Activated CD4-positive, alpha-beta T cell treated with anti-CD3 and anti-CD28 coated beads, Interleukin-2, amount 50 U/mL, for 48 hours (primary cell): ENCODE measurements around the gene PRPF6.
A peak's percentile ranks its signal among the peaks of the same experiment; 100 is the strongest.

Experiments
- DNase-seq, 2 experiments: peaks; one replicate each; pipeline ENCODE4 v3.0.0-alpha.2; 2020

The PRPF6 gene

DNA sequence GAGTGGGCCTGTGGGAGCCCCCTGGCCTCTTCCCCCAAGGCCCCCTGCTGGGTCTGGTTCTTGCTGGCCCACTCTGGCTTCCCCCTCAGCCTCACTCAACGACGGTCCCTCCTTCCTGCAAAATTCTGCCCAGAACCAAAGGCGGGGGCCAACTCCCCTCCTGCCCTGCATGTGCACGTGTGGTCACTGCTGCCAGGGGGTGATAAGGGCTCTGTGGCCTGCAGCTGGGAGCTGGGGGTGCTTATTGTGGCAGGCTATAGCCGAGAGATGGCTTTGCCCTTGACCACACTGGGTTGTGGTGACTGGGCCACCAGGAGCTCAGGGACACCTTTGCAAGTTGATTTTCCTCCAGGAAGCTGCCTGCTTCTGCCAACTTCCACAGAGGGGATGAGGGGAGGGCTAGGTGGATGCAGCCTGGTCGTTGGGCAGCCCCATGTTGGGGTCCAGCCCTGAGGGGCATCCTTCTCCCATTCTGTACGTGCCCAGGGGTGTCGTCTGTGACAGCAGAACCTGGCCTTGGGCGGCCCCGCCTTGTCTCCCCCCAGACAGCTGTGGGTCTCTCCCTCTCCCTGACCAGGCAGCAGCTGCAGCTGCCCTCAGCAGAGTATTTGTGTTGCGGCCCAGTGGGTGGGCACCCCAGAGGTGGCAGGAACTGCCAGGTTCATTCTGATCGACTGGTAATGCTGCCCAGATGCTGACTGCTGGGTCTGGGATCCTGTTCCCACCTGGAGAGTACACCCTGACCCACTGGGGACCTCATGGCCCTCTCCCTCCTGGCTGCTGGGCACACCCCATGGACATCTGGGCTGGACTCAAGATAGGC lies 87.7 kb downstream of the PRPF6 start:
- DNase-seq, result no peak

DNA sequence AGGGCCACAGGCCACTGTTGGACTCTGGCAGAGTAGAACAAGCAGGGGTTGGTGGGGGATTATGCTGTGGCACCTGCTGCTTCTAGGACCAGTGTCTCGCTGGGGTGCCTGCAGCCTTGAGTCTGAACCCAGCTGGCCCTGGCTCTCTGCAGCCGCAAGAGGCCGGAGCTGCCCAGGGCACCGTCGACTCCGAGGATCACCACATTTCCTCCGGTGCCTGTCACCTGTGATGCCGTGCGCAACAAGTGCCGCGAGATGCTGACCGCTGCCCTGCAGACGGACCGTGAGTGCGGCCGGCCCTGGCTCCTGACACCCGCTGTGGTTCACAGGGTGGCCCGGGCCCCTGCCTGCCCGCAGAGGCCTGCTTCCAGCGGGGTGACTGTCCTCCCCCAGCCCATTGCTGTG lies 88.3 kb downstream of the PRPF6 start:
- DNase-seq, result no peak

DNA sequence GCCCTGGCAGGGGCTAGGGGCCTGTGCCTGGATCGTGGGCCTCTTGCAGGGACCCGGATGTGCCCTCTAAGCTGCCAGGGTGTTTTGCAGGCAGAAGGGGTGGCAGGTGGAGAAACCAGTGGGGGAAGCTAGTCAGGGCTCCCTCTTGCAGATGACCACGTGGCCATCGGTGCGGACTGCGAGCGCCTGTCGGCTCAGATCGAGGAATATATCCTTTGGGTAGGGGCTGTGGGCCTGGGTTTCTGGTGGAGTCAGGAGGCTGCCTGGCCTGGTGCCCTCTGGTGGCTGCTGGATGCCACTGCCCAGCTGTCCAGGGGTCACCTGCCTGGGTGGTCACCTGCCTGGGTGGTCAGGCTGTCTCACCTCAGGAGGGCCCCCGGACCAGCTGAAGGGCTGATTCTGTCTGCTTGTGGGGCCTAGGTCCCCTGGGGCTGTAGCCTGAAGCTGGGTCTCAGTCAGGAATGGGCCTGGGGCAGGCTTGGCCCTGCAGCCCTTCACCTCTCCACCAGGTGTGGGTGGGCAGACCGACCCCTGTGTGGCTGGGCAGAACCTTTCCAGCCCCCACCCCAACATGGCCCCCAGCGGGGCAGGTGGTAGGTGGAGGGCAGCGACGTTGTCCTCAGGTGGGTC lies 88.8 kb downstream of the PRPF6 start:
- peak in 1 of 2 experiments; percentile 58 for DNase-seq

DNA sequence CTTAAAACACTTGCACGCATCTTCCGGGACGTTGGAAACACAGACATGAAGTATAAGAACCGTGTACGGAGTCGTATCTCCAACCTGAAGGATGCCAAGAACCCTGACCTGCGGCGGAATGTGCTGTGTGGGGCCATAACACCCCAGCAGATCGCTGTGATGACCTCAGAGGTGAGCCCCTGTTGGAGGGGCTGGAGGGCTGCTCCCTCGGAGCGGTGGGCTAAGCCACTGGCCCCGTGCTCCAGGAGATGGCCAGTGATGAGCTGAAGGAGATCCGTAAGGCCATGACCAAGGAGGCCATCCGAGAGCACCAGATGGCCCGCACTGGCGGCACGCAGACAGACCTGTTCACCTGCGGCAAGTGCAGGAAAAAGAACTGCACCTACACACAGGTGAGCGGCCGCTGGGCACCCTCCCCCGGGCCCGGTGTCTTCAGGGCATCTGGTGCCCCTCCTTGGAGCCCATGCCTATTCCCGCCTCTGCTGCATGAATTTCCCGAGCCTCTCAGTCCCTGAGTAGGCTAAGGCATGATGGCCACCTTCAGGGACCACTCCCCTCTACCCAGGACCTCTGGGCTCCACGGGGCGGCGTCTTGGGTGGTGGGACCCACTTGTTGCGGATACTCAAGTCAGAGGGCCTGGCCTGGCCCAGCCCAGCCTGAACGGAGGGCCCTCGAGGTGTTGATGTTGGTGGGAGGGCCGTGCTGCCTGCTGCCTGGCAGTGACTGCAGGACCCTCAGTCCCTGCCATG lies 89.5 kb downstream of the PRPF6 start:
- DNase-seq, result no peak

DNA sequence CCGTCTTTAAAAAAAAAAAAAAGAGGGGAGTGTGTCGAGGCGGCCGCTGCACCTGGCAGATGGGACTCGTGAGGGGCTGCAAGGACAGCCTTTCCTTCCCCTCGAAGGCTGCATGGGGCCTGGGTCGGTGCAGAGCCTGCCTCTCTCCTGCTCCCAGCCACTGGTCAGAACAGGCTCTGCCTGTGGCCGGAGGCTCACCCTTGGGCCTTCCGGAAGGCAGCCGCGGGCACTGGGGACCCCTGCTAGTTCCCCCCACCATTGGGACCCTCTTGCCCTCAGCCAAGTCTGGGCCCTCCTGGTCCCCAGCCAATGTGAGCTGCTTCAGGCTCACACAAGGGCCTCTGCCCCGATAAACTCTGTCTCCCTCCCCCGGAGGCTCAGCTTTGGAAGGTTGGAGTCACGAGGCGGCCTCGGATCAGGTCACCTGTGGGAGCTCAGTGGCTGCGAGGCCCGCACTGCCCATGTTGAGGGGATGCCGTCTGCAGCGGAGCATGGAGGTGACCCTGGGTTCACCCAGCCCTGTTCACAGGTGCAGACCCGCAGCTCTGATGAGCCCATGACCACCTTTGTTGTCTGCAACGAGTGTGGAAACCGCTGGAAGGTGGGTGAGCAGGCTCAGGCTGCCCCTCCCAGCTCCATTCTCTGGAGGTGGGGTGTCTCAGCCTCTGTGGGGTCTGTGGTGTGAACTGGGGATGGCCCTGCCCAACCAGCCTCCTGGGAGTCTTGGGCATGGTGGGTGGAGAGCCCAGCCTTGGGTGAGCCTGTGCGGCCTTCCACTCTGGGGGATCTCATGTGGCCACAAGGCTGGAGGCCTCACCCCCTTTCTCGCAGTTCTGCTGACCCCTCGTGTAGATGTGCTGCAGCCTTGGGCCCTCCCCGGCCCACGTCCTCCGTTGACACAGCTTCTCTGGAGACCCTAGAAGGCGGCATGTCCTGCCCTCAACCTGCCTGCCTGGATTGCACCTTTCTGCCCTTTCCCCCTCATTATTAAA lies 90.7 kb downstream of the PRPF6 start:
- DNase-seq, result no peak

DNA sequence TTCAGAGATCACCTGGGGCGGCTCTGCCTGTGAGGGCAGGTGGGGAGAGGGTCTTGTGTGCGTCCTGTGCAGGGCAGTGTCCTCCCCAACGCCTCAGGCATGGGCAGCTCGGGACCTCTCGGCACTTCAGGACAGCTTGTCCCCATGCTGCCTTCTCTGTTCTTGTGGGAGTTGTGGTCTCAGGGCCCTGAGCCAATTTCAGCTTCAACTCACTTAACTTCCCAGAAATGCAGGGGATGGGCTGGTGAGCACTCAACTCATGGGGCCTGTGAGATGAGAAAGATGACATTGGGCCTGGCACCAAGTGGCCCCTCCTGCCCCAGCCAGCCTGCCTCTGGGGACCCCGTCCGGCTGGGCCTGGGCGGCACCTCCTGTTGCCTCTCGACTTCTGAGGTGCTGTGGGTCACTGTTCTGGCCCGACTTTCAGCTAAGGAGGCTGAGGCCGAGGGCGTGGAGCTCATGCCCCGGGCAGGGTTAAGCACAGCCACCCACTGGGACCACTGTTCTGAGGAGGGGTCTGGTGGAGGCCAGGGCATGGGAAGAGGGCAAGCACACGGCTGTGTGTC lies 91.6 kb downstream of the PRPF6 start:
- DNase-seq, result no peak

DNA sequence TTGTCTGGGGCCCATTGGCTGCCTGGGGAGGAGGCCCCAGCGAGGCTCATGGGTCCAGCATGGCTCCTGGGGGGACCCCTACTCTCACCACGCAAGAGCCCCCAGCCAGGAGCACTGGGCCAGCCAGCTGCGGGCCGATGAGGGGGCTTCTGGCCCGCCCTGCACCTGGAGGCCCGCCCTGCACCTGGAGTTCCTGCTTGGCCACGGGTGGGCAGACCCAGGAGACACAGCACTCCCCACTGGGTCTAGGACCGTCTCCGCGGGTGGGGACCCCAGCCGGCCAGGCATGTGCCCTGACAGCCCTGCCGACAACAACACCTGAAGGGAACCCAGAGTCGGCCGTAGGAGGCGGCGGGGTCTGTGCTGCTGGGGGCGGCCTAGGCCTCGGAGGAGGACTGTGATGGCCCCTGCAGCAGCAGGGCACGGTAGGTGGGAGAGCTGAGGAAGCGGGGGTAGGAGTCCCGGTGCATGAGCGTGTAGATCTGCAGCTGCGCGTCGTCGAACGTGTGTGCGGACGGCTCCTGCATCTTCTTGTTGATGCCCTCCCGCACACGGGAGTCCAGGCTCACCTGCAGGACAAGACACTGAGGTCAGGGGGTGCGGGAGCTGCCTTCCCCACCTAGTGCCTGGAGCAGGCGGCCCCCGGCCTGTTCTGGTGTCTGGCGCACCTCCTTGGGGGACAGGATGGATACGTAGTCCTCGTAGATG lies 92.7 kb downstream of the PRPF6 start:
- DNase-seq, result no peak

DNA sequence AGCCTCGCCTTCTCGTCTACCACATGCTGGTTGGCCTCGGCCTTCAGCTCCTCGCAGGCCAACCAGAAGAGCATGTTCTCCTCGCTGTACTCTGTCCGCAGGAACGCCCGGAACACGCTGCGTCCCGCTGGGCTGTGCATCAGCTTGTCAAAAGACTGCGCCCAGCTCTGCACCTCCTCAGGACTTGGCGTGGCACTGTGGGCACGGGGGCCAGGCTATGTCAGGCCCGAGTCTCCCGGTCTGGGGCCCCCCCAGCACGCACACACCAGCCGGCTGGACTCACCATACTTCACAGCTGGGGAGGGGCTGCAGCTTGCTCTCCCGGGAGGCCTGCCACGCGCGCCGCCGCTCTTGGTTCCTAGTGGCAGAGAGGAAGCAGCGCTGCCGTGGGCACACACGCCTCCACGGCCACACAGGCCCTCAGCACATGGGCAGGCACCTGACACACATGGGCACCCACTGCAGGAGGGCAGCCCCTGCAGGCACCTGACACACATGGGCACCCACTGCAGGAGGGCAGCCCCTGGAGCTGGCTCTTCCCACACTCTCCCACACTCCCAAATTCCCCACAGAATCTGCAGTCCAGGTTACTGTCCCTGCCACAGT lies 93.4 kb downstream of the PRPF6 start:
- no peak for DNase-seq

DNA sequence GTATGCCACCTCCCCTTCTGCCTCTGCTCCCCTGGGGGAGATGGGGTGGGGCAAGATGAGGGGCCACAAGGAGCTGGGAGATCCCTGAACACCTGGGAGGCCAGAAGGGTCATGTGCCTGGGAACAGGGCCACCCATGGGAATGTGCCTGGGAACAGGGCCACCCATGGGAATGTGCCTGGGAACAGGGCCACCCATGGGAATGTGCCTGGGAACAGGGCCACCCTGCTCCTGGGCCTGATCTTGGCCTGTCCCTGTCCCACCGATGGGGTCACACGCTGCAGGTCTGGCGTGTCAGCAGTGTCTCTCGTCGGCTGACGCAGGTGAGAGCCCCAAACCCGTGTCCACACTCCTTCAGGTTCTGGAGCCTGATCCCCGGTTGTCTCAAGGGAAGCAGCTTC lies 94.0 kb downstream of the PRPF6 start:
- no peak for DNase-seq

DNA sequence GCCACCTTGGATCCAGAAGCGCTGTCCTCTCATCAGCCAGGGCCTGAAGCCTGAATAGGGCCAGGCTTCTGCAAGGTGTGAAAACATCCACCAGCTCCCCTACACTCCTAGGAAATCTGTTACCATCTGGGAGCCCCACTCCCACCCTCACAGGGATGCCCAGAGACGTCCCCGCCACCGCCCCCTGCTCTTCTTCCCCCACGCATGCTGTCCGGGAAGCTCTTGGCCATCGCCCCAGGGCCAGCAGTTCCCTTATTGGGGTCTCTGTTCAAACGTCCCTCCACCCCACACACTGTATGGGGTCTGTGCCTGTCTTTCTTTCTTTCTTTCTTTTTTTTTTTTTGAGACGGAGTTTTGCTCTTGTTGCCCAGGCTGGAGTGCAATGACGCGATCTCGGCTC lies 94.6 kb downstream of the PRPF6 start:
- DNase-seq, result no peak

DNA sequence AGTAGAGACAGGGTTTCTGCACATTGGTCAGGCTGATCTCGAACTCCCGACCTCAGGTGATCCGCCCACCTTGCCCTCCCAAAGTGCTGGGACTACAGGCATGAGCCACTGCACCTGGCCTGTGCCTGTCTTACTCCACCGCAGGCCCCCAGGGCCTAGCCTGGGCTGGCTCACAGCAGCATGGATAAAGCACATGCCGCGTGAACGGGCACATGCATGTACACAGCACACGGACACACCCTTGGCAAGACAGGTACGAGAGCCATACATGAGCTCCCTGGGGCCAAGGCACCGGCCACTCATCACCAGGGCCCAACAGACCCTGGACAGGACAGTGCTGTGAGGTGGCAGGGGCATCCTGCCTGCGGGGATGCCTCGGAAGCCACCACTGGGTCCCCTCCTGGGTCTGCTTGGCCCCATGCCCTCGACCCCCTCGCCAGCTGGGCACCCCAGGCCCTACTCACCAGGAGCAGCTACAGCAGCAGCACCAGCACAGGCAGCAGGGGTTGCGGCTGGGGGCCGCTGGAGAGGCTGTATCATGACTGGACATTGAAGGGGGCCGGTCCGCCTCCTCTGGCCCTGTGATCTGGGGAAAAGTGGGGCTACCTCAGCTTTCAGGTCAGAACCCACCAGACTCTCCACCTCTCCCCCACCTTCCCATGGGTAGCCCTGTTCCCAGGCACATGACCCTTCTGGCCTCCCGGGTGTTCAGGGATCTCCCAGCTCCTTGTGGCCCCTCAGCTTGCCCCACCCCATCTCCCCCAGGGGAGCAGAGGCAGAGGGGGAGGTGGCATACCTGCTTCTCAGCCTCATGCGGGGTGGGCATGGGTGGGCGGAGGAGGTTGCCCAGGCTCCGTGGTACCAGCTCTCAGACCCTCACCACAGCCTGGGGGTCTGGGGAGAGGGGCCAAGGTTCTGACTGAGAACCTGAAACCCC lies 95.4 kb downstream of the PRPF6 start:
- no peak for DNase-seq

DNA sequence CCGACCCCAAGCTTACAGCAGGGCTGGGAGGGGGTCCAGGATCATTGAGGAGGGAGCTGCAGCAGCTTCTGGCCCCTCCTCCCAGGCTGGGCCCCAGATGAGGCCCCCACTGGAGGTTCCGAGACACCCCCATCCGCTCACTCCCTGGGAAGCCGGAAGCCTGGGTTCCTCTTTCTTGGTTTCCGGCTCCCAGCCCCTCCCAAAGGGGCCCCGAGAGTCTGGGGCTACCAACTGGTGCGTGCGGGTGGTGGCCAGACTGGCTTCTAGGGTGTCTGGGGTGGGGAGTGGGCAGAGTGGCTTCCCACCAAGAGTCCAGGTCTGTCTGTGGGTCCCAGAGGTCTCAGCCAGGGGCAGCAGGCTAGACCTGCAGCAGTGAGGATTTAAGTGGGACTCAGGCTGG lies 96.2 kb downstream of the PRPF6 start:
- DNase-seq, result peak; percentile 54 to 66

DNA sequence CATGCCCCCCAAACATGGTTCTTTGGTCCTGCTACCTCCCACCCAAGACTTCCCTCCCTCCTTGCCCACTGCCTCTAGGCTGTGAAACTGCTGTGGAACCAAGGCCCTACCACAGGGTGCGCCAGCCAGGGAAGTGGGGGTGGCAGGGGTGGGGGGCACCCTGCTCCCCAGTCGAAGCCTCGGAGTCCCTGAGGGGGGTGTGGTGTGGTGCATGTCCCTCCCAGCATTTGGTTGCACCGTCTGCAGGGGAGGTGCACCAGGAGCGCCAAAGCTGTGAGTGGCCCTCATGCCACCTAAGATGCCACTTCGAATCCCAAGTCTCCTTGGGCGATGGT lies 96.6 kb downstream of the PRPF6 start:
- no peak for DNase-seq

DNA sequence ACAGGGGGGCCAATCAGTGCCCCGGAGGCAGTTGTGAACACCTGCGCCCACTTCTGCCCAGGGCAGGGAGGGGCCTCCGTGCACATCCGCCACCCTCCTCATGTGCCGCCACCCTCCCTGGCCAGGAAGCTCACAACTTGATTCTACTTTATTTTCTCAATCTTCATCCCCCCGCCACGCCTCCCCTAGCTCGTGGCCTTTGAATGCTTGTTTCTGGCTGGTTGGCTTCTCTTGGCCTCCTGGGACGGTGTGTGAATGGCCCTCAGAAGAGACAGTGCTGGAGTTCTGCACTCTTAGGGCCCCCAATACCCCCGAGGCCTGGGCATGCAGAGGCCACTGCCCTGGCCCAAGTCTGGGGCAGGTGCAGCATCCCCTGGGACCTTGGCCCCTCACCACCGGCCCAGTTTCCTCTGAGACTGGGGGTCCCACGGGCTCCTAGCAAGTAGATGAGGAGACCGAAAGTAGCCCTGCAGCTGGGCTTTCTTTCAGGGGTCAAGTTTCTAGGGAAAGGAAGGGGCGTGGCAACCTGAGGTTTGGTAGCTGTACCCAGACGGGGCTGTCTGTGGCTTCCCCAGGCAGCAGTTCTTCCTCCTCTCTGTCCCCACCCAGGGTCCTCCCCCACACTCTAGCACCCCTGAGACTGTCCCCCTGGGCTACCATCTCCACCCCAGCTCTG lies 97.1 kb downstream of the PRPF6 start:
- DNase-seq, result peak; percentile 56 to 65

DNA sequence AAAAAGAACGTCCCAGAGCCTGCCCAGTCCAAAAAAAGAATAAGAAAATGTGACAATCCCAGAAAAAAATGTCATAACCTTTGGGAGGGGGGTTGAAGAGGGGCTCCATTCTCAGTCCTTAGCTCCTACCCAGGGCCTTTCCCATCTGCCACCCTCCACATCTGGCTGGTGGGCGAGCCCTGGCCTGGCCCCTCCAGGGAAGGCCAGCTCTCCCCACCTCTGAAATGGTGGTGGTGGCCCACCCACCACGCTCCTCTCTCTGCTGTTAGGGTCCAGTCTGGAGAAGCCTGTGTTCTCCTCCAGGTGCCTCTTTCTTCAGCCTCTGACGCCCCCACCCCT lies 98.0 kb downstream of the PRPF6 start:
- DNase-seq, result no peak

DNA sequence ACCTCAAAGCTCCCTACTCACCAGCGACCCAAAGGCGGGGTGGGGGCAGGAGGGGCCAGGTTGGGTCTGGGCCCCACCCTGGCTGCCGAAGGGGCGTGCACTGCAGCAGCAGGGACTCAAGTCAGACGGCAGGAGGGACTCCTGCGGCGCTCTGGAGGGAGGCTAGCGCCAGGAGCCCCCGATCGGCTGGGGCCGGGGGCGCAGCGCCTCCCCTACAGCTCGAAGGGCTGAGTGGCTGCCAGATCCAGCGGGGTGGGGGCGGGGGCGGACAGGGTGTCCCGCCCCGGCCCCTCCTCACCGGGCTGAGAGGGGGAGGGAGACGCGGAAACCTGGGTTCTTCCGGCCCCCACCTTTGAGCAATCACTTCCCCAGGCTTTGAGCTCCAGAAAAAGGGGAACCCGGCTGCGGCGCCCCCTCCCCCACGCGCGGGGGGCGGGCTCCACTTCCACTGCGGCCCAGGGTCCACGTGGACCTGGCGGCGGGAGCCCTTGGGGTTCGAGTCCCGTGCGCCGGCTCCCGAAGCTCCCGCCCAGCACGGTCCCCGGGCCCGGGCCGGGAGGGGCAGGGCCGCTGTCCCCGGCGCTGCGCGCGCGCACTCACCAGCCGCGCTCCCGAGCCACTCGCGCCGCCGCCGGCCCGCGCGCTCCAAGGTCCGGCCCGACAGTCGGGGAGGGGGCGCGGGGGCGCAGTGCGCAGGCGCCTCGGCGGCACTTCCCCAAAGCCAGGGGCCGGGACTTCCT lies 98.5 kb downstream of the PRPF6 start, which contains the start of gene RGS19:
RGS19 (minus strand) TSS at position 246 of the 740 bp plus-strand sequence. CDS start 2,632 bp downstream, outside the sequence.
- peak; percentile 71 to 77 for DNase-seq

DNA sequence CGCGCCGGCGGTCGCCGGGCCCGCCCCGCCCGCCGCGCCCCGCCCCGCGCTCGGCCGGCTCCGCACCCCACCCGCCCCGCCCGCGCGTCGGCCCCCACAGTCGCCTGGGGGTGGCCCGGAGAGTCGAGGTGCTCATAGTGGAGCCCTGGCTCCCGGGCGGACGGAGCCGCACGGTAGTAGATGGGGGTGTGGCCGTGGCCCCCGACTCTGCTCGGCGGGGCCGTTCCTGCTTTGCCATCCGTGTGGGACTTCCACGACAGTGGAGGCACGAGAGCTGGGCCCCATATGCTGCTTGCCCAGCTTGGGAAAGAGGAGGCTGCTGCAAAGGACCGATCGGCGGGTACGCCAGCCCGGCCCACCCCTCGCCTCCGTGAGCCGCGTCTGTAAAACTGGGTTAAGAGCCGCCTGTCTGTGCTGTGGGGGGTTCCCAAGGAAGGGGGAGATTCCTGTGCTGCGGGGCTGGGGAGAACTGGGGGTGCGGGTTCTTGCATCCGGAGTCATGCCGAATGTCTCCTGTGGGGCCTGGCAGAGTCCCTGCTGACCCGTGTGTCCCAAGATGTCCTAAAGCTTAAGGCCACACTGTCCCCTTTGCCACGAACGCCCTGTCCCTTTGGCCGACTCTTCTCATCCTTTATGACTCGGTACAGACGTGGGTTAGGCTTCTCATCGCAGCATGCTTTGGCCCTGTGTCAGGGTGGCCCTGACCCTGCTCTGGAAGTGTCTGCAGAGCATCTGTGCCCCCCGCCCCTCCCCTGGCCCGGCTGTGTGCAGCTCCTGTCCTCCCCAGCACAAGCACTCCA lies 99.3 kb downstream of the PRPF6 start, which contains the start of gene OPRL1:
OPRL1 (plus strand) TSS at position 70 of the 800 bp plus-strand sequence. CDS start 12,639 bp downstream, outside the sequence.
- DNase-seq, result no peak
